HG03469 (cell line): ENCODE measurements around the gene NCOA7.
"Not testable (repeated sequence)": the region's sequence is repeated elsewhere in the genome, so short reads cannot be mapped to it uniquely, and the experiment has no call there.

Experiments used
- ATAC-seq: cut with Tn5 transposase; IDR thresholded peaks from one replicate; pipeline ENCODE4 v1.9.1; 2021; ENCODE audit warnings: mild to moderate bottlenecking, moderate library complexity, moderate number of reproducible peaks; ENCODE audit not compliant: unreplicated experiment

NCOA7 gene

GRCh38 chr6:125865015-125865414 is 74.3 kb downstream of the NCOA7 start:
- ATAC-seq = no peak

DNA sequence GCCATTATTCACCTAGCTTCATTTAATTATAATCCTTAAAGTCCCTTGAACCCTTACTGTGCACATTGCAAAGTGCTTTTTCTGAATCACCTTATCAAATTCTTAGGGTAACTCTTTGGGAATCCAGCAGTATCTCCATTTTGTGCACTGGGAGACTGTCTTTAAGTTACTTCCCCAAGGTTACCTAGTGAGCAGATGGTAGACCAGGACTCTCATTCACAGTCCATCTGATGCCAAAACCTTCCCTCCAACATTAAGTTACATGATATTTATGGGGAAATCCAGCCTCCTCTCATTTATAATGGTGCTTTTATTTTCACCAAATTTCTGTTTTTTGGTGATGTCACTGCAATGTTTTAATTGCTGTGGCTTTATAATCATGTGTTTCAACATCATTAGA is 75.7 kb downstream of the NCOA7 start:
- ATAC-seq = no peak

- no peak for ATAC-seq
These were observed 76.8 kb downstream of the NCOA7 start for GRCh38 chr6:125867483-125867942.

- no peak for ATAC-seq
These were observed 77.5 kb downstream of the NCOA7 start for GRCh38 chr6:125868252-125868651.

DNA sequence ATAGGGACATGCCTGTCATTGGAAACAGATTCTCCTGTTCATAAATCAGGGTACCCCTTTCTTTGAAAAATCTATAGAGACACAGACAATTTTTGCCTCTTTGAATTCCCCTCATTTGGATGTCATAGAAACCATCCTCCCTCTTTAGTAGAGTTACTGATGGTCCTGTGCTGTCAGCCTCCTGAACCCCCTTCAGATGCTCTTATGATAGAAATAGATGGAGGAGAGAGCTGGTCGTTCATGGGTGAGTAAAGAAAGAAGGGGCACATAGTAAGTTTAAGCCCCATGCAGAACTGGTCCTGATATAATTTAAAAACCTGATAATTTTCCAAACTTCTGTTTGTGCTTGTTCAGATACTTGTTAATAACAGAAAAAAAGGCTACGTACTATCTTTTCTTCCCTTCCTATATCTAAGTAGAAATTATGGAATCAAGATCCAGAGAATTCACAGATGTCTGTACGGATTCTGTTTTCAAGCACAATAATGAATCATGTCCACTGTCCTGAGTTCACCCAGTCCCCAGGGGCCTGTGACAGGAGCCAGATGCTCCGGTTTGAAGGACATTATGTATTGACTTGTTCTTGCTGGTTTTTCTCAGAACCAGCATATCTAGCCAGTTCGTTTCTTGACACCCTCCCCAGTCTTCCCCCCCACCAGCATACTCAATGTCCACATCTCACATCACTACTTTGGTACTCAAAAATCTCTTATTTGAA is 78.1 kb downstream of the NCOA7 start:
- ATAC-seq = no peak

- no peak for ATAC-seq
These were observed 78.7 kb downstream of the NCOA7 start for GRCh38 chr6:125869427-125869826.

DNA sequence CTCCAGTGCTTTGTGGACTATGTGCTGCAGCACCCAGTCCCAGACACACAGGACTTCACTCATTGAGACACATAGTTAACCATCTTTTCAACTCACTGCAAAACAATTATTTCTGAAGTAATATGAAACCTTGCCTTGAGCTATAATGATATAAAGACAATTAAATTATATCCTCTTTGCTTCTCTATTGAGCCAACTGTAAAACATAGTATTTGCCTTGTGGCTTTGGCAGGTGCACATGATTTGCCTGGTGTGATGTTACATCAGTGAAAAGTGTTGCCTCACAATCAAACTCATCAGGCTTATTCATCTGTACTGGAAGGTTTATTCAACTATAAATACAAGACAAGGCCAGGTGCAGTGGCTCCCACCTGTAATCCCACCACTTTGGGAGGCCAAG is 80.6 kb downstream of the NCOA7 start:
- ATAC-seq = no peak

- ATAC-seq = no peak
These were observed 81.6 kb downstream of the NCOA7 start for GRCh38 chr6:125872259-125872921.

- no peak for ATAC-seq
These were observed 91.5 kb downstream of the NCOA7 start for GRCh38 chr6:125882243-125882642.

GRCh38 chr6:125884634-125885371 is 94.0 kb downstream of the NCOA7 start:
- ATAC-seq = no peak

GRCh38 chr6:125886021-125886420 is 95.3 kb downstream of the NCOA7 start:
- ATAC-seq = no peak

GRCh38 chr6:125886914-125887313 is 96.2 kb downstream of the NCOA7 start:
- no peak for ATAC-seq

DNA sequence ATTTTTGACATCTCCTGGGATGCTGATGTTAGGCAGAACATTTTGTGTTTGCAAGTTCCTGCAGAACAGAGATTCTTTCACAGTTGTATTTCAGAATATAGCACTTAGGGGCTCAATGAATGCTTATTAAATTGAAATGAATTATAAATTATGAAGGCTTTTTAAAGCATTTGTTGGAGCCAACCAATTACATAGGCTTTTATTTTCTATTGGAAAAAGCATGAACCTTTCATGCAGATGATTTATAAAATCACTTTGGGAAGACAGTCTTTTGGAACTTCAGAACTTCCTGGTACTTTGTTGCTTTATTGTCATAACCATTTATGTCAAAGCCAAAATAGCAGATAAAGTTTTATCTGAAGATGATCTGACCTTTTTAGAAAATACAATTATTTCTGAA is 96.6 kb downstream of the NCOA7 start:
- ATAC-seq = no peak

DNA sequence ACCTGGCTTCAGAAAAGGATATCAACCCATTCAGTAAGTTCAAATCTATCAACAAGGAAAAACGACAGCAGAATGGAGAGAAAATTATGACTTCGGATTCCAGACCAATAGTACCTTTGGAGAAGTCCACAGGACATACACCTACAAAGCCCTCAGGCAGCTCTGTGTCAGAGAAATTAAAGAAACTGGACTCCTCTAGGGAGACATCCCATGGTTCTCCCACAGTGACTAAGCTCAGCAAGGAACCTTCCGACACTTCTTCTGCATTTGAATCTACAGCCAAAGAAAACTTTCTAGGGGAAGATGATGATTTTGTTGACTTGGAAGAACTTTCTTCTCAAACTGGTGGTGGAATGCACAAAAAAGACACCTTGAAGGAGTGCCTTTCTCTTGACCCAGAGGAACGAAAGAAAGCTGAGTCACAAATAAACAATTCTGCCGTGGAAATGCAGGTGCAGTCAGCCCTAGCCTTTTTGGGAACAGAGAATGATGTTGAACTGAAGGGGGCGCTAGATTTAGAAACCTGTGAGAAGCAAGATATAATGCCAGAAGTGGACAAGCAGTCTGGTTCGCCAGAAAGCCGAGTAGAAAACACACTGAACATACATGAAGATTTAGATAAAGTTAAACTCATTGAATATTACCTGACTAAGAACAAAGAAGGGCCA is 98.4 kb downstream of the NCOA7 start:
- no peak for ATAC-seq

DNA sequence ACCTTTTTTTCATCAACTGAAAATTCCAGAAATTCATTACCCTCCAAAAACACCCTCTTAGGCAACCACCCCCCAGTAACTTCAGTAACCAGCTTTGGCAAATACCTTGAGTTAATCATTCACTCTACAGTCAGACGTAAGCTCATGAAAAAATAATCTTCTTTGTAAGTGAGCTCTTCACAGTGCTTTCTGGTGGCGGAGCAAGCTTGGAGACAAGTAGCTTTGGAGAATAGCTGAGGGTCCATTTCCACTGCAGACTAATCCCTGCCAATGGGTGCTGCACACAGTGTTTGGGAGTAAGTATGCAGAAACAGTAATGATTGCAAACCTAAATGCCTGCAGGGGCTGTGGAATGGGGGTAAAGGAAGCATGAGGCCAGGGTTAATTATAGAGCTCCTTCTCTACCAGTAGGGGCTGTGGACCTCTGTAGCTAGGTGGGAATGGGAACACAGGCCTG is 109.0 kb downstream of the NCOA7 start:
- ATAC-seq = no peak

DNA sequence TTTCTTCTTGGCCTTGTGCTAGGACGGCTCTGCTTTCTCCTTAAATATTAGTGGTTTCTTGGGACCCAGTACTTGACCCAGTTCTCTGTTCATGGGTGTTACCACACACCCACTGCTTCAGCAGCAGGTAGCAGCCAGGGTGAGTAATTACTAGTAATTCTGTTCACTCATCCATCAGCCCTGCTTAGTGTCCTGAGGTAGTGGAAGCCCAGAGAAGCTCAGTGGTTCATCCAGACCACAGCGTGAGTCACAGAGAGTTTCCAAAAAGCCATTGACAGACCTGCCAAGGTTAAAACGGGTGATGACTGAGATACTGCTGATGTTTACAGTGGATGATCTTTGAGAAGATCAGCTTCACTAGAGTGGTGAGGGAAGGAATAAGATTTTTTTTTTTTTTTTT is 114.1 kb downstream of the NCOA7 start:
- ATAC-seq = peak; percentile 89

- ATAC-seq = no peak
These were observed 115.6 kb downstream of the NCOA7 start for GRCh38 chr6:125906158-125906998.

DNA sequence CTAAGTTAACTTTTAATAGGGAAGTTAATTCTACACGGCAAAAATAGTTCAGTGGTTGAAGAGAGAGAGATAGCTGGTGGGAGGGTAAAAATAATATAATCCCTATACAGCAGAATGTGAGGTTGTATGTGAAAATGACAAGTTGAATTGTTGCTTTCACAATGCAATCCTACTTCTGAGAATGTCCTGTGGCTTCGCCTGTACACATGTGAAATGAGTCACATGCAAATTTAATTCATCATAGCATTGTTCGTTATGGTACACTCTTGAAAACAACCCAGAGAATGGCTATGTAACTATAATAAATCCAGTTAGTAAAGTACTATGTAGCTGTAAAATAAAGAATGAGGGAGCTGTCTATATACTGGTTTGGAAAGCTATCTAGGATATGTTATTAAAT is 119.8 kb downstream of the NCOA7 start:
- ATAC-seq = peak; percentile 99

- not testable (repeated sequence) for ATAC-seq
These were observed 120.3 kb downstream of the NCOA7 start for GRCh38 chr6:125911051-125911451.

DNA sequence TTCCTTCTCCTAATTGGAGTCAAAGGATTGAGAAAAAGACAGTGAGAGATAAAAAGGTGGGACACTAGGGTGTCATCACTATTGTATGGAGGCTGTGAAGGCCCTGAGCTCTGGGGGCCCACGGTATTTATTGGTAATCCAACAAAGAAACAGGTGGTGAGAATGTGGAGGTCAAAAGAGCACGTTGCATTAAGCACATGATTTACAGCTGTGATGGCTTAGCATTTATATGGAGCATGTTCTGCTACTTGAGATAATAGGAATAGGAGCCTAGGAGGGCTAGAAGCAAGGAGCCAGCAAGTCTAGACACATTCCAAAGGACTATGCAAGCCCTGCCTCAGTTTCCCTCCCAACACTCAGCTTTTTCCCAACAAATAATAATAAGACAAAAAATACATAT is 121.7 kb downstream of the NCOA7 start:
- not testable (repeated sequence) for ATAC-seq
